IgD-negative memory B cell (primary cell): ENCODE results near the gene BCAS2. TPM values are rescaled to one million over a fixed set of nuclear protein-coding genes. Genes with fewer than 3 reads are reported as not detected.
A peak's percentile ranks its signal among the peaks of the same experiment; 100 is the strongest.

Experiments
- H3K27ac Mint-ChIP-seq, 3 donors: one replicate each; pipeline ENCODE4 v1.8.0; 2020 to 2022; ENCODE audit warnings: mild to moderate bottlenecking in 3 of 3, mixed read lengths in 3 of 3, moderate library complexity in 1 of 3
- H3K27me3 Mint-ChIP-seq: one replicate; pipeline ENCODE4 v1.8.0; 2021; ENCODE audit warnings: mixed read lengths
- H3K36me3 Mint-ChIP-seq: one replicate; pipeline ENCODE4 v1.8.0; 2020; ENCODE audit warnings: mild to moderate bottlenecking, mixed read lengths
- H3K4me1 Mint-ChIP-seq, 3 donors: one replicate each; pipeline ENCODE4 v1.8.0; 2020 to 2022; ENCODE audit warnings: mixed read lengths in 3 of 3, mild to moderate bottlenecking in 1 of 3
- H3K4me3 Mint-ChIP-seq, 4 donors: one replicate each; pipeline ENCODE4 v1.8.0; 2020 to 2022; ENCODE audit warnings: mild to moderate bottlenecking in 4 of 4, mixed read lengths in 4 of 4, moderate library complexity in 3 of 4
- H3K9me3 Mint-ChIP-seq, 3 donors: one replicate each; pipeline ENCODE4 v1.8.0; 2020 to 2021; ENCODE audit warnings: mixed read lengths in 3 of 3, mild to moderate bottlenecking in 1 of 3
- polyA plus RNA-seq: library from polyadenylated mRNA; unstranded; fragments of 300-500 nt; fragmentation: Illumina TruSeq; gene quantifications from one replicate; pipeline ENCODE4 v1.2.3, GENCODE V29; 2021

Gene BCAS2
- 87.5 TPM for polyA plus RNA-seq

DNA sequence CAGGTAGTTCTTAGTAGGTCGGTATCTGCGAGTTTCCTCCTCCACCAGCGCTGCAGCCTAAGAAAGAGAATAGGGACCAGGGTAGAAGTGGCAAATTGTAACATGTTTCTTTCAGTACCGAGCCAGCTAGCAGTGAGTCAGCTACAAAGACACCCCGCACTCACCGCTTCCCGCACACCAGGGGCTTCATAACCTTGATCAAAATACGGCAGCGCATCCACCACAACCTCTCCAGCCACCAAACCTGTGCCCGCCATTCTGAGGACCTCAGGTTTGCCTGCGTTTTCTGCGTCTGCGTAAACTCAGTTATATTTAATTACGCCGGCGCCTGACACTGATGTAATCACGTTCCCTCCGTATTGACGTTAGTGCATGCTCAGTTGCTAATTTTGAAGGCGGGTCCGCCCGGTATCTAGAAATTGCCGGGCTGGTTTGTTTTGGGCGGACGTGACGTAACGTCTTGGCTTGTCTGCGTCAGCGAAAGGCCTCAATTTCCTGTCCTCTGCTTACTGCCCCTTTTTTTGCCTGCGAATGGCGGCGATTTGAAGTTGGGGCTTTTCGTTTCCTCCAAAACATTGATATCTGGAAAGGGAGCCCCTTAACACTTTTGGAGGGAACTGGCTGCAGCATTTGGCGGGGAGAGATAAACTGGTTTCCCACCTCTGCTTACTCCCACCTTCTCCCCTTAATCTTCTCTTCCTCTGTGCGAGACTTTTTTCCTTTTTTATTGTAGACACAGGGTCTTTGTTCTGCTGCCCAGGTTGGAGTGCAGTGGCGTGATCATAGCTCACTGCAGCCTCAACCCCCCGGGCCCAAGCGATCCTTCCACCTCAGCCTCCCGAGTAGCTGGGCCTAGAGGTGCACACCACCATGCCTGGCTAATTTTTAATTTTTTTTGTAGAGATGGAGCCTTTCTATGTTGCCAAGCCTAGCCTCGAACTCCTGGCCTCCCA lies at the start of gene BCAS2:
Gene BCAS2, minus strand, starts transcription at position 281 of the 953 bp plus-strand sequence. Its CDS starts 24 bp downstream, at position 257.
- Mint-ChIP-seq H3K27me3 (no peaks in the 10 kb centered on the region), H3K36me3 (peaks cover 5% of the 10 kb centered on the region), H3K9me3 (peaks cover 0 to 2% (median 0%) of the 10 kb centered on the region in 3 donors), H3K27ac (peak within 1 kb of the TSS; percentile 89 to 99 (median 97)), H3K4me3 (peak within 1 kb of the TSS; percentile 94 to 99 (median 98)), H3K4me1 (peaks cover 8 to 20% (median 17%) of the 10 kb centered on the region in 3 donors)

DNA sequence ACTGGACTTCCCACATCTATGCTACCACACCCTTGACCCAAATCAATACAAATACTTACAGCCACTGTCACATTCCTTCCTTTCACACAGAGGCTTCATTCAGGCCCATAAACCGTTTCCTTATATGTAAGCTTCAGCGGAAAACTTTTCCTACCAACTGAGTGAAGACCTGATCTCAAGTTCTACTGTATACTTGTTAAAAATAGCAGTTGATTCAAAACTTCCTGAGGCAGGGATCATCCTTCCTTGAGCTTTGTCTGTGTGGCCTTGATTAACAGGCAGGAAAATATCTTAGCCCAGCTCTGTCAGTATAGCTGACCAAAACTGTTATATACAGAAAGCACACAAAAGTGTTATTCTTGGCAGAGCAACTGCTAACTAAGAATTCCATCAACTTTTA lies 45.7 kb upstream of the BCAS2 start:
- H3K27me3 Mint-ChIP-seq: peaks cover 2% of the 10 kb centered on the region
- peaks cover 2% of the 10 kb centered on the region for H3K36me3 Mint-ChIP-seq
- no peak overlapping the region for H3K27ac Mint-ChIP-seq
- no peak overlapping the region for H3K4me3 Mint-ChIP-seq
- H3K4me1 Mint-ChIP-seq: no peaks in the 10 kb centered on the region
- H3K9me3 Mint-ChIP-seq: peaks cover 0 to 7% (median 3%) of the 10 kb centered on the region in 3 donors

DNA sequence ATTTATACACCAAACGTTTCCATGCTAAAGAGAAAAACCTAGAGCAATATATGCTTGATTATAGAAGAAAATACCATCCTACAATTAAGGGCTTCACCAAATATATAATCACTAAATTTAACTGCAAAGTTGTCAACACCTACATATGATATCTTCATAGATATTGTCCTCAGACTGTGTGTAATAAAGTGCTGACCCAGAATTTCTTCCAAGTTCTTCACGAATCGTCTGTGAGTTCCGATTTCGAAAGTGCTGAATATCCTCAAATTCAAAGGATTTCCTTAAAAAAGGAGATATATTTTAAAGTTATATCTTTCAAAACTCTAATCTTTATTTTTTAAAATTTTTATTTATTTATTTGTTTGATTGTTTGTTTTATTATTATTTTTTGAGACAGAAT lies 41.9 kb upstream of the BCAS2 start:
- H3K9me3 Mint-ChIP-seq: no peaks in the 10 kb centered on the region
- no peaks in the 10 kb centered on the region for H3K4me1 Mint-ChIP-seq
- H3K4me3 Mint-ChIP-seq: no peak overlapping the region
- H3K27me3 Mint-ChIP-seq: no peaks in the 10 kb centered on the region
- no peak overlapping the region for H3K27ac Mint-ChIP-seq
- H3K36me3 Mint-ChIP-seq: no peaks in the 10 kb centered on the region

DNA sequence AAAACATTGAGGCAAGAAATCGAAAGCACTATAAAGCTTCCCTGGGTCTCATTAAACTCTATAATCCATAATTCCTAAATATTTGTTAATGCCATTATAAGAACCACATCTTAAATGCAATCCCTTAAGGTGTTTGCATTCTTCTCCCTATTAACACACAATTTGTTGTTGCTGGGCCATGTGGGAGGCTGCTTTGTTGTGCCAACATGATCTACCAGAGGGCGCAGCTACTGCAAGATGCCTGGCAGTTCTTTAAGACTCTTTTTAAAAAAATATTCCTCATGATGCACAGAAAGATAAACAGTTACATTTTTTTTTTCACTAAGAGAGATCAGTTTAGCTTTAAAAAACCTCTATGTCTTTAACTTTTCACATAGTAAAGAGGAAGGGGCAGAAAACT lies 39.0 kb upstream of the BCAS2 start:
- Mint-ChIP-seq H3K4me3 (no peak overlapping the region), H3K36me3 (peaks cover 2% of the 10 kb centered on the region), H3K4me1 (no peaks in the 10 kb centered on the region), H3K27me3 (no peaks in the 10 kb centered on the region), H3K9me3 (no peaks in the 10 kb centered on the region), H3K27ac (no peak overlapping the region)

DNA sequence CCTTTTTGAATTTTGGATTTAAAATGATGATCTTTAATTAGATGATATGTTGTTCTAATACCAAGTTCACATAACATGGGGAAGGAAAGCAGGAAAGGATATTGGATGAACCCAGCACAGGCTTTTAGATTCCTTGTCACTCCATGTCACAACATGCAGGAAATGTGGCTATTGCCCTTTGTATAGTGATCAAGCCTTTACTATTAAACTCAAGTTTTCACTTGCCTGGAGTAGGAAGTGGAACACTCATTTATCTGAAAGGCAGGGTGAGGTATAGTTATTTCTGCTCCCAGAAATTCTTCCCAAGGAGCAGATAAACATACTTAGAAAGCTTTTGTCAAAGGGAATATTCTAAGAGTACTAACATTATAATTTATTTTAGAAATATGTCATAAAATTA lies 37.2 kb upstream of the BCAS2 start:
- Mint-ChIP-seq H3K9me3 (no peaks in the 10 kb centered on the region), H3K27me3 (peaks cover 2% of the 10 kb centered on the region), H3K4me1 (no peaks in the 10 kb centered on the region), H3K36me3 (peaks cover 2% of the 10 kb centered on the region), H3K4me3 (no peak overlapping the region), H3K27ac (no peak overlapping the region)

DNA sequence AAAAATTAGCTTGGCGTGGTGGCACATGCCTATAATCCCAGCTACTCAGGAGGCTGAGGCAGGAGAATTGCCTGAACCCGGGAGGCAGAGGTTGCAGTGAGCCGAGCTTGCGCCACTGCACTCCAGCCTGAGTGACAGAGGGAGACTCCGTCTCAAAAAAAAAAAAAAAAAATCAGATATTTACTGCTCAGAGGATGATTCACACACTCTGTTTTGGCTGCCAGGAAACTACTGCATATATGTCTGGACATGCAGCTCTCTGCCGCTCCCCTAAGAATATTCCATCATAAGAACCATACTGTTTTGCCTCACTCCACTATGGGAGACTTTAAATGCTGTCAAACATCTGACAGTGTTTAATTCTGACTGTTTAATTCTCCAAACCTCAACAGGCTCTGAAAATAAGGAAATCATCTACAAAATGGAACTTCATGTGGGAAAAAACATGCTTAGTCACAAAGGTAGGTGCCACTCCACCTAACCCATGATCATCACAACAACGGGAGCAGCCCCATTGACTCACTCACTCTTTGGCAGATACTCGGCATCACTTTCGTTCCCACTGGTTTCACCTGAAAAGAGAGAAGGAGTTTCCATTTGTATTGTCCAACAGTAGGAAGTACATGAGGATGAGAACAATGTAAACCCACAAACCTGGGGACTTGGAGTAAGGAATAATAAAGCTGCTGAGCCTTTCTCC lies 29.3 kb upstream of the BCAS2 start:
- Mint-ChIP-seq H3K36me3 (no peaks in the 10 kb centered on the region), H3K27ac (no peak overlapping the region), H3K4me1 (no peaks in the 10 kb centered on the region), H3K27me3 (peaks cover 5% of the 10 kb centered on the region), H3K9me3 (no peaks in the 10 kb centered on the region), H3K4me3 (no peak overlapping the region)

DNA sequence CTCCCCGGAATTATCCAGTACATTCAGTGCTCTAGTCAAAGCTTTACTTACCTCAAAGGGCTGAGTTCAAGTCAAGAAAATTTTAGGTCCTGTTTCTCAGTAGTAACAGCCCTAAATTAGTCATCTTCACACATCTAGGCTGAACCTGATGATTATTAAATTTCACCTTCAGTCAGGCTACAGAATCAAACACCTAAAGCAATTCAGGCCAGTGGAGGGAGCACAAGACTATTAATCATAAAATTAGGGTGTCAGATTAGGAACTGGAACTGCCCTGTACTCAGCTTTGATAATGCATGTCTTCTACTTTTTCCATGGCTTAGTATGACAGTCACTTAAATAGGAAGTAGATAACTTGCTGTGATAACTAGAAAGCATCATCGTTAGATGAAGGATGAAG lies 28.4 kb upstream of the BCAS2 start:
- Mint-ChIP-seq H3K4me3 (no peak overlapping the region), H3K9me3 (no peaks in the 10 kb centered on the region), H3K4me1 (no peaks in the 10 kb centered on the region), H3K27me3 (peaks cover 5% of the 10 kb centered on the region), H3K36me3 (no peaks in the 10 kb centered on the region), H3K27ac (no peak overlapping the region)

DNA sequence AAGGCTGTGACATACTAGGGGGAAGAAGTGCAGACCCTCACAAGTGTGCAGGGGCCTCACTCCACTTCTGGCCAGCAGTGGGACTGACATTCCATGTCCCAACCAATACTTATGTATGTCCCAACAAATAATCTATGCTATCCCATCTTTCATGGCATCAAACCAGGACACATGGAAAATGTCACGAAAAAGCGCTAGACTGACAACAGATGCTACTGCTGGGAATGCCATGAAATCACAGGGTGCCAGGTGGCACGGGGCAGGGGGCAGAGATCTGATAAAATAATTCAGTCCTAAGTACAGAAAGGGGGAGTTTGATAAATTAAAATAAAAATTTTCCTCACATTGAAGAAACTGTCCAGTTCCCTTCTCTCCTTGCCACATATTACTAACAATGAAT lies 27.6 kb upstream of the BCAS2 start:
- Mint-ChIP-seq H3K4me3 (no peak overlapping the region), H3K9me3 (no peaks in the 10 kb centered on the region), H3K27me3 (peaks cover 5% of the 10 kb centered on the region), H3K4me1 (no peaks in the 10 kb centered on the region), H3K27ac (no peak overlapping the region), H3K36me3 (no peaks in the 10 kb centered on the region)

DNA sequence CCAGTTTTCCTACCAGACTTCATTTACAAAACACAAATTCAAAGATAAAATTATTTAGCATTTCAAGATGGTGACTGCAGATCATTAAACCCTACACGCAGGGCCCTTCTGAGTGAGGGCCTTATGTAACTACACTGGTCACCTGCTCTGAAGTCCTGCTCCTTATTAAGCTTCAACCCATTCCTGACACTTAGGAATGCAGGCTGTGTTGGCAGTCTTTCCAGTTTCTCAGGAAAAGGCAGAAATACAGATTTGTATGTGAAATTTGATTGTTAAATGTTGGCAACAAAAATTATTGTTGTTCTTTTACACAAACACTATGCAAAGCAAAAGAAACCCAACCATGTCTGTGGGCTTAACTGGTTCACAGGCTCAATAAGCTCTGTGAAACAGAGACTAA lies 25.8 kb upstream of the BCAS2 start:
- H3K27me3 Mint-ChIP-seq: peaks cover 2% of the 10 kb centered on the region
- peaks cover 0 to 2% (median 0%) of the 10 kb centered on the region in 3 donors for H3K9me3 Mint-ChIP-seq
- no peaks in the 10 kb centered on the region for H3K36me3 Mint-ChIP-seq
- no peak overlapping the region for H3K27ac Mint-ChIP-seq
- H3K4me1 Mint-ChIP-seq: no peaks in the 10 kb centered on the region
- no peak overlapping the region for H3K4me3 Mint-ChIP-seq

DNA sequence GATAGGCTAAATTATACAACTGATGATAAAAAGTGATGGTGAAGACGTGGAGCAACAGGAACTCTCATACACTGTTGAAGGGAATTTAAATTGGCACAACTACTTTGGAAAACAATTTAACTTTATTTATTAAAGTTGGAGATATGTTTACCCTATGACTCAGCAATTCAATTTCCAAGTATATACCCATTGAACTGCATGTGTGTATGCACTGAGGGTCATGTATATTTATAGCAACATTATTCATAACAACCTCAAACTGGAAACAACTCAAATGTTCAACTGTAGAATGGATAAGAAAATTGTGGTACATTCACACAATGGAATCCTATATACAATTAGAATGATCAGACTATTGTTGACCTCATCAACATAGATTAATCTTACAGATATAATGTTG lies 16.5 kb upstream of the BCAS2 start:
- Mint-ChIP-seq H3K4me1 (no peaks in the 10 kb centered on the region), H3K4me3 (no peak overlapping the region), H3K9me3 (peaks cover 0 to 4% (median 0%) of the 10 kb centered on the region in 3 donors), H3K27me3 (peaks cover 4% of the 10 kb centered on the region), H3K36me3 (peaks cover 2% of the 10 kb centered on the region), H3K27ac (no peak overlapping the region)

DNA sequence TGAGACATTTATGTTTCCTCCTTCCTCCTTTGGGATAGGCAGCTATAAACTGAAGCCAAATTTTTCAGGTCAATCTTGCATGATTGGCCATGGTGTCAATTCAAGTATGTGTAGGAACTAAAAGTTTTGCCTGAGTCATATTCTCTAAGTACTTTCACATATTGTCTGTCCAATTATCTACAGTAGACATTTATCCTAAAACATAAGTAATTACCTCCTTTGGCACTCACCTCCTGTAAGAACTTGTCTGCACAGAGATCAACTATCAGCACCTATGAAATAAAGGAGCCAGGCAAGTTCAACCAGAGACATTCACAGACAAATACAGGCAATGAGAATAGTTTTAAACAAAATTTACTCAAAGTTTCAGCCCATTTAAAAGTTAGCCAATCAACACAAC lies 14.2 kb upstream of the BCAS2 start:
- H3K4me3 Mint-ChIP-seq: no peak overlapping the region
- peaks cover 0 to 4% (median 0%) of the 10 kb centered on the region in 3 donors for H3K9me3 Mint-ChIP-seq
- H3K36me3 Mint-ChIP-seq: peaks cover 2% of the 10 kb centered on the region
- no peaks in the 10 kb centered on the region for H3K4me1 Mint-ChIP-seq
- H3K27me3 Mint-ChIP-seq: peaks cover 4% of the 10 kb centered on the region
- no peak overlapping the region for H3K27ac Mint-ChIP-seq

DNA sequence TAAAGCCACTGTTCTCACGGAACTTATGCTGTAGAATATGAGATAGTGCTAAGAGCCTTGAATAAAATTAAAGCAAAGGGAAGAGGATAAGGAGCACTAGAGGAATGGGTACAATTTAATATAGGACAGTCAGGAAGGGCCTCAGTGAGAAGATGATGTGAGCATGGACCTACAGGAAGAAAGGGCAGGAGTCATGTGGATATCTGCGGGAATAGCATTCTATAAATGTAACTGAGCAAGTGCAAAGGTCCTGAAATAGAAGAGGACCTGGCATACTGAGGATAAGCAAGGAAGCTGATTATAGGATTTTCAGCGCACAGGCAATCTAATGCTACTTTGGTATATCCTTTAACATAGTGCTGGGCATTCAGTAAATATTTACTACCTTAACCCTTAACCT lies 12.6 kb upstream of the BCAS2 start:
- Mint-ChIP-seq H3K36me3 (peaks cover 2% of the 10 kb centered on the region), H3K9me3 (peaks cover 0 to 4% (median 1%) of the 10 kb centered on the region in 3 donors), H3K27me3 (peaks cover 4% of the 10 kb centered on the region), H3K27ac (no peak overlapping the region), H3K4me1 (no peaks in the 10 kb centered on the region), H3K4me3 (no peak overlapping the region)

DNA sequence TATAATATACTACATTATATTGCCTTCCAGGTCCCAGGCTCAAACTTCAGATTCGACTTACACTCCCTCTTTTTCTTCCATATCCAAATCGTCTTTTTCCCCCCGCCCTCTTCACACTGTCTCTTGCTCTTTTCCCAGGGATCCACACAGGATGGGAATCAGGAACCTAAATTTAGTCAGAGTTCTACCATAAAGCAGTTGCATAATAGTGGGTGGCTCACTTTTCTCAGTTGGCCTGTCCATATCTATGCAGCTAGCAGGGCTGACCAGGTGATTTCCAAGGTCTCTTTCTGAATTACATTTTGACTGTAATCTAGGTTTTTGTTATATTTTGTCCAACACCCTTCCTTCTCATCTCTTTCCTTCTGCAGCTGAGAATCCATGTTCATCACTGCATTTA lies 7.7 kb upstream of the BCAS2 start:
- no peaks in the 10 kb centered on the region for H3K36me3 Mint-ChIP-seq
- no peak overlapping the region for H3K4me3 Mint-ChIP-seq
- H3K27me3 Mint-ChIP-seq: peaks cover 4% of the 10 kb centered on the region
- H3K27ac Mint-ChIP-seq: no peak overlapping the region
- peaks cover 0 to 1% (median 0%) of the 10 kb centered on the region in 3 donors for H3K9me3 Mint-ChIP-seq
- H3K4me1 Mint-ChIP-seq: no peaks in the 10 kb centered on the region

DNA sequence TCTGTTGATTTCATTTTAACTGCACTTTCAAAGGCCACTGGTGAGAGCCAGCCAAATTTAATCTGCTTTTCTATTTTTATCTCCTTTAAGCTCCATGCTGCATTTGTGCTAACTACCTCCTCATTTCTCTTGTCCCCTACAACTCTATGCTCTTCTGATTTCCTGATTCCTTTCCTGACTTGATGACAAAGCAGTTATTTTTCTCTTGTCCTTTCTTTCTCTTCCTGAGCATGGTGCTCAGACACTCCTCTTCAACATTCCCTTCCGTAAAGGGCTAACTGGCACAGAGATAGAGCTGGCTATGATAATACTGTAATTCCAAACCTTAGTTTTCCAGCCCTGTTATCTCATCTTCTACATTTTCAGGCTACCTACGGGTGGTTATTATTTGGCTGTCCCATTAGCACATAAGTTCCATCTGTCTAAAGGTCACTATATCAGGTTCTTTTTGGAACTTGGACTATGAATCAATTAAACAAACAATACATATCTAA lies 6.8 kb upstream of the BCAS2 start:
- H3K36me3 Mint-ChIP-seq: no peaks in the 10 kb centered on the region
- no peaks in the 10 kb centered on the region for H3K4me1 Mint-ChIP-seq
- H3K27me3 Mint-ChIP-seq: peaks cover 2% of the 10 kb centered on the region
- H3K4me3 Mint-ChIP-seq: no peak overlapping the region
- H3K27ac Mint-ChIP-seq: no peak overlapping the region
- H3K9me3 Mint-ChIP-seq: peaks cover 0 to 3% (median 0%) of the 10 kb centered on the region in 3 donors

DNA sequence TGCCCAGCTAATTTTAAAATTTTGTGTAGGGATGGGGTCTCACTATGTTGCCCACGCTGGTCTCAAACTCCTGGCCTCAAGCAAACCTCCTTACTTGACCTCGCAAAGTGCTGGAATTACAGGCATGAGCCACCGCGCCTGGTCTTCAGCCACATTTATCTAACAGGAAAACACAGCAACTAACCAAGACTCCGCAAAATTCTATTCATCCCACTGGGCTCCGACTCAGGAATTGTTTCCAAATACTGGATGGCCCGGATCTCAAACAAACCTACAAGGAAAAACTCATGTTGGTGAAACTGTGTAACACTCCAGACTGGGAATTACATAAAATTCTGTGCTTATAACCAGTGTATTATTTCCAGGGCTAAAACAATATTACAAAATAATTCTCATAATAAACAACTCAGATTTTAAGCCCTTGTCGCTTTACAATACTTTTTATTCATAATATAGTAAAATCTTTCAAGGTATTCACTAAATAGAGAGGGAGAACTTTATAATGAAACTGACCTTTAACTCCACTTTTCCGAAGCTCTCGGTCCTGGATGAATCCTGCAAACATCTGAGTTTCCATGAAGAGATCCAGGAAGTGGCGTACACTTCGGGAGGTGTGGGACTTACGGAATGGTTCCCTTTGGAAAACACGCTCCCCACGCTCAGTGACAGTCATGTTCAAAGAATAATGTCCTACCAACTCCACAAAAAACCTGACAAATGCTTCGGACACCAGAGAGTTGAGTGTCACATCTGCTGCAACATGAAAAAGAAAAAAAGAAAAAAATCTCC lies 6.0 kb upstream of the BCAS2 start:
- Mint-ChIP-seq H3K36me3 (no peaks in the 10 kb centered on the region), H3K27ac (no peak overlapping the region), H3K27me3 (no peaks in the 10 kb centered on the region), H3K4me3 (no peak overlapping the region), H3K9me3 (peaks cover 0 to 3% (median 0%) of the 10 kb centered on the region in 3 donors), H3K4me1 (peaks cover 0 to 2% (median 1%) of the 10 kb centered on the region in 3 donors)
